RWPE1 (cell line): ENCODE results near the gene TNS3.

Source experiments
- CTCF ChIA-PET: fragments of 350-600 bp; sonication (Branson Sonifier 250); formaldehyde crosslinking; extraction: SDS; loops from one replicate; lab custom pipeline; 2021; lab: Yijun Ruan, JAX
- POLR2A ChIA-PET: fragments of 400-600 bp; formaldehyde crosslinking; extraction: SDS; loops from one replicate; lab custom pipeline; 2020; ENCODE audit warnings: antibody characterized with exemption; ENCODE audit not compliant: low non-redundant PET; lab: Yijun Ruan, JAX
- DNase-seq: peaks from one replicate; pipeline ENCODE4 v3.0.0; 2012; ENCODE audit warnings: low spot score
- H3K27ac ChIP-seq: fragments of 450-650 bp; 2 replicates; pipeline ENCODE4 v1.5.1; 2017
- CTCF ChIP-seq: fragments of 450-650 bp; conservative IDR thresholded peaks from 2 replicates; pipeline ENCODE4 v1.5.1; 2017; ENCODE audit warnings: low read depth, mild to moderate bottlenecking

The TNS3 gene

GRCh38 chr7:47336472-47337425, 245.2 kb downstream of the TNS3 start:
- H3K27ac ChIP-seq, result peak overlapping the region; percentile 89
- TF ChIP-seq CTCF, result no peak
- CTCF ChIA-PET, result interaction anchor here (0.9 kb wide), 1 partner anchor 65 kb away, joined by 3 read pairs; no protein-coding TSS in a partner anchor
- POLR2A ChIA-PET, result no interaction called here
- DNase-seq, result no peak

- ChIA-PET POLR2A (no interaction called here), CTCF (interaction anchor here (0.9 kb wide), 1 partner anchor 66 kb away, joined by 3 read pairs; no protein-coding TSS in a partner anchor)
- peak; percentile 95 for DNase-seq
Observed at GRCh38 chr7:47335557-47336471, 246.1 kb downstream of the TNS3 start.

GRCh38 chr7:47335071-47335470, 246.8 kb downstream of the TNS3 start:
- CTCF ChIA-PET, result interaction anchor here (0.7 kb wide), 1 partner anchor 39 kb away, joined by 3 read pairs; no protein-coding TSS in a partner anchor
- no peak for TF ChIP-seq CTCF
- H3K27ac ChIP-seq, result peak overlapping the region; percentile 89
- no peak for DNase-seq
- POLR2A ChIA-PET, result no interaction called here

More at GRCh38 chr7:47335557-47336471, 246.1 kb downstream of the TNS3 start:
- peak overlapping the region; percentile 89 for H3K27ac ChIP-seq
- TF ChIP-seq CTCF, result no peak

- no peak for DNase-seq
- POLR2A ChIA-PET, result no interaction called here
- H3K27ac ChIP-seq, result no peak overlapping the region
- CTCF ChIA-PET, result interaction anchor here (1.0 kb wide), 1 partner anchor 78 kb away, joined by 3 read pairs; no protein-coding TSS in a partner anchor
- no peak for TF ChIP-seq CTCF
Observed at GRCh38 chr7:47333959-47334358, 248.0 kb downstream of the TNS3 start.

GRCh38 chr7:47333554-47333887, 248.4 kb downstream of the TNS3 start:
- ChIA-PET CTCF (interaction anchor here (1.0 kb wide), 1 partner anchor 78 kb away, joined by 3 read pairs; no protein-coding TSS in a partner anchor), POLR2A (no interaction called here)
- no peak for DNase-seq
- no peak for TF ChIP-seq CTCF
- H3K27ac ChIP-seq, result no peak overlapping the region
